Measurements from ENCODE around the gene POLR2A. TPM values are rescaled to one million over a fixed set of nuclear protein-coding genes. Genes with fewer than 3 reads are reported as not detected.

POLR2A gene
- total RNA-seq, 1 experiment from 2014 or later = 341 TPM

- no peak for TF ChIP-seq EZH2 (IDR thresholded peaks at IDR 0.05; ENCODE audit: borderline replicate concordance, low read depth, low read length, poor library complexity, severe bottlenecking)
- TF ChIP-seq CTCF (conservative IDR thresholded peaks at IDR 0.05; ENCODE audit: low read depth, low read length) = no peak
- no TSS peak for BruUV-seq (replicated peaks)
- H3K4me1 ChIP-seq (ENCODE audit: insufficient read depth, low read length, poor library complexity, severe bottlenecking) = no peaks in the 10 kb centered on the region
- intact Hi-C loops (cut with micrococcal nuclease; ENCODE audit: unreplicated experiment) = no loop called here
- ChIA-PET POLR2A (ENCODE audit: low non-redundant PET) (no interaction called here), CTCF (no interaction called here)
- H3K4me3 ChIP-seq (ENCODE audit: low read depth, low read length, poor library complexity, severe bottlenecking) = no peak overlapping the region
- no peaks in the 10 kb centered on the region for H3K9me3 ChIP-seq (ENCODE audit: low read depth, low read length, poor library complexity, severe bottlenecking)
- peaks cover 12% of the 10 kb centered on the region for H3K36me3 ChIP-seq (ENCODE audit: insufficient read depth, low read length, poor library complexity, severe bottlenecking)
- H3K27ac ChIP-seq (ENCODE audit: low read depth, low read length, poor library complexity, severe bottlenecking) = no peak overlapping the region
- no peak for DNase-seq (ENCODE audit: low spot score)
- H3K27me3 ChIP-seq (replicated peaks; ENCODE audit: insufficient read depth, low read depth, low read length, poor library complexity) = no peaks in the 10 kb centered on the region
Measured at GRCh38 chr17:7462474-7463371, 21.4 kb upstream of the POLR2A start.

- BruUV-seq (replicated peaks) = no TSS peak
- Histone ChIP-seq H3K36me3 (ENCODE audit: insufficient read depth, low read length, poor library complexity, severe bottlenecking) (peaks cover 12% of the 10 kb centered on the region), H3K4me3 (ENCODE audit: low read depth, low read length, poor library complexity, severe bottlenecking) (no peak overlapping the region), H3K27ac (ENCODE audit: low read depth, low read length, poor library complexity, severe bottlenecking) (no peak overlapping the region), H3K9me3 (ENCODE audit: low read depth, low read length, poor library complexity, severe bottlenecking) (no peaks in the 10 kb centered on the region), H3K4me1 (ENCODE audit: insufficient read depth, low read length, poor library complexity, severe bottlenecking) (no peaks in the 10 kb centered on the region), H3K27me3 (replicated peaks; ENCODE audit: insufficient read depth, low read depth, low read length, poor library complexity) (no peaks in the 10 kb centered on the region)
- intact Hi-C loops (cut with micrococcal nuclease; ENCODE audit: unreplicated experiment) = no loop called here
- DNase-seq (ENCODE audit: low spot score) = no peak
- ChIA-PET POLR2A (ENCODE audit: low non-redundant PET) (no interaction called here), CTCF (no interaction called here)
- TF ChIP-seq EZH2 (IDR thresholded peaks at IDR 0.05; ENCODE audit: borderline replicate concordance, low read depth, low read length, poor library complexity, severe bottlenecking) (no peak), CTCF (conservative IDR thresholded peaks at IDR 0.05; ENCODE audit: low read depth, low read length) (no peak)
Measured at GRCh38 chr17:7463372-7463846, 20.8 kb upstream of the POLR2A start.

GRCh38 chr17:7464081-7464480, 20.1 kb upstream of the POLR2A start:
- BruUV-seq (replicated peaks) = no TSS peak
- no peak overlapping the region for H3K4me3 ChIP-seq (ENCODE audit: low read depth, low read length, poor library complexity, severe bottlenecking)
- H3K36me3 ChIP-seq (ENCODE audit: insufficient read depth, low read length, poor library complexity, severe bottlenecking) = peaks cover 12% of the 10 kb centered on the region
- ChIA-PET POLR2A (ENCODE audit: low non-redundant PET) (interaction anchor here (0.6 to 0.7 kb wide), 3 partner anchors 9 to 26 kb away, joined by 5 to 10 read pairs (median 9); partner anchors contain the start of gene ZBTB4), CTCF (no interaction called here)
- no peaks in the 10 kb centered on the region for H3K4me1 ChIP-seq (ENCODE audit: insufficient read depth, low read length, poor library complexity, severe bottlenecking)
- intact Hi-C loops (cut with micrococcal nuclease; ENCODE audit: unreplicated experiment) = no loop called here
- H3K9me3 ChIP-seq (ENCODE audit: low read depth, low read length, poor library complexity, severe bottlenecking) = no peaks in the 10 kb centered on the region
- TF ChIP-seq EZH2 (IDR thresholded peaks at IDR 0.05; ENCODE audit: borderline replicate concordance, low read depth, low read length, poor library complexity, severe bottlenecking) (no peak), CTCF (conservative IDR thresholded peaks at IDR 0.05; ENCODE audit: low read depth, low read length) (no peak)
- DNase-seq (ENCODE audit: low spot score) = no peak
- no peaks in the 10 kb centered on the region for H3K27me3 ChIP-seq (replicated peaks; ENCODE audit: insufficient read depth, low read depth, low read length, poor library complexity)
- H3K27ac ChIP-seq (ENCODE audit: low read depth, low read length, poor library complexity, severe bottlenecking) = no peak overlapping the region

All from A673 (cell line).